Ishikawa (cell line): Measurements from ENCODE around the gene CTSD.

Experiments
- CREB1 ChIP-seq: IDR thresholded peaks from 2 replicates; pipeline ENCODE4 v1.6.1; 2012; ENCODE audit warnings: low read depth
- EP300 ChIP-seq: IDR thresholded peaks from 2 replicates; pipeline ENCODE4 v1.6.1; 2012; ENCODE audit warnings: borderline replicate concordance
- FOXM1 ChIP-seq: IDR thresholded peaks from 2 replicates; pipeline ENCODE4 v1.6.1; 2012; ENCODE audit warnings: low read depth, borderline replicate concordance
- MAX ChIP-seq: IDR thresholded peaks from 2 replicates; pipeline ENCODE4 v1.6.1; 2012
- TCF12 ChIP-seq: IDR thresholded peaks from 2 replicates; pipeline ENCODE4 v1.6.1; 2012; ENCODE audit warnings: low read depth

- TF ChIP-seq MAX (no peak), FOXM1 (no peak), EP300 (no peak), TCF12 (no peak), CREB1 (no peak)
Observed at GRCh38 chr11:1739576-1739975, 24.2 kb downstream of the CTSD start.
